HL-60 (cell line): Measurements from ENCODE around the gene ISL2.

Experiments used
- GABPA ChIP-seq: IDR thresholded peaks from 2 replicates; pipeline ENCODE4 v1.6.1; 2012; ENCODE audit warnings: low read depth
- POLR2AphosphoS5 ChIP-seq: IDR thresholded peaks from 2 replicates; pipeline ENCODE4 v1.6.1; 2012; ENCODE audit warnings: low read depth
- SPI1 ChIP-seq: IDR thresholded peaks from 2 replicates; pipeline ENCODE4 v1.6.1; 2012; ENCODE audit warnings: low read depth, mild to moderate bottlenecking, borderline replicate concordance
- TF ChIP-seq, protein P1 (sequence below): IDR thresholded peaks from one replicate; pipeline ENCODE4 v1.5.1; 2011; ENCODE audit warnings: low read length, control low read depth, inconsistent platforms; ENCODE audit not compliant: insufficient read depth
- TF ChIP-seq, protein P2 (sequence below): IDR thresholded peaks from 2 replicates; pipeline ENCODE4 v1.6.1; 2012; ENCODE audit warnings: low read depth; ENCODE audit not compliant: insufficient replicate concordance

- TF ChIP-seq, protein P1, sequence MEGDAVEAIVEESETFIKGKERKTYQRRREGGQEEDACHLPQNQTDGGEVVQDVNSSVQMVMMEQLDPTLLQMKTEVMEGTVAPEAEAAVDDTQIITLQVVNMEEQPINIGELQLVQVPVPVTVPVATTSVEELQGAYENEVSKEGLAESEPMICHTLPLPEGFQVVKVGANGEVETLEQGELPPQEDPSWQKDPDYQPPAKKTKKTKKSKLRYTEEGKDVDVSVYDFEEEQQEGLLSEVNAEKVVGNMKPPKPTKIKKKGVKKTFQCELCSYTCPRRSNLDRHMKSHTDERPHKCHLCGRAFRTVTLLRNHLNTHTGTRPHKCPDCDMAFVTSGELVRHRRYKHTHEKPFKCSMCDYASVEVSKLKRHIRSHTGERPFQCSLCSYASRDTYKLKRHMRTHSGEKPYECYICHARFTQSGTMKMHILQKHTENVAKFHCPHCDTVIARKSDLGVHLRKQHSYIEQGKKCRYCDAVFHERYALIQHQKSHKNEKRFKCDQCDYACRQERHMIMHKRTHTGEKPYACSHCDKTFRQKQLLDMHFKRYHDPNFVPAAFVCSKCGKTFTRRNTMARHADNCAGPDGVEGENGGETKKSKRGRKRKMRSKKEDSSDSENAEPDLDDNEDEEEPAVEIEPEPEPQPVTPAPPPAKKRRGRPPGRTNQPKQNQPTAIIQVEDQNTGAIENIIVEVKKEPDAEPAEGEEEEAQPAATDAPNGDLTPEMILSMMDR, result no peak
- TF ChIP-seq POLR2AphosphoS5, result no peak
- TF ChIP-seq, protein P2, sequence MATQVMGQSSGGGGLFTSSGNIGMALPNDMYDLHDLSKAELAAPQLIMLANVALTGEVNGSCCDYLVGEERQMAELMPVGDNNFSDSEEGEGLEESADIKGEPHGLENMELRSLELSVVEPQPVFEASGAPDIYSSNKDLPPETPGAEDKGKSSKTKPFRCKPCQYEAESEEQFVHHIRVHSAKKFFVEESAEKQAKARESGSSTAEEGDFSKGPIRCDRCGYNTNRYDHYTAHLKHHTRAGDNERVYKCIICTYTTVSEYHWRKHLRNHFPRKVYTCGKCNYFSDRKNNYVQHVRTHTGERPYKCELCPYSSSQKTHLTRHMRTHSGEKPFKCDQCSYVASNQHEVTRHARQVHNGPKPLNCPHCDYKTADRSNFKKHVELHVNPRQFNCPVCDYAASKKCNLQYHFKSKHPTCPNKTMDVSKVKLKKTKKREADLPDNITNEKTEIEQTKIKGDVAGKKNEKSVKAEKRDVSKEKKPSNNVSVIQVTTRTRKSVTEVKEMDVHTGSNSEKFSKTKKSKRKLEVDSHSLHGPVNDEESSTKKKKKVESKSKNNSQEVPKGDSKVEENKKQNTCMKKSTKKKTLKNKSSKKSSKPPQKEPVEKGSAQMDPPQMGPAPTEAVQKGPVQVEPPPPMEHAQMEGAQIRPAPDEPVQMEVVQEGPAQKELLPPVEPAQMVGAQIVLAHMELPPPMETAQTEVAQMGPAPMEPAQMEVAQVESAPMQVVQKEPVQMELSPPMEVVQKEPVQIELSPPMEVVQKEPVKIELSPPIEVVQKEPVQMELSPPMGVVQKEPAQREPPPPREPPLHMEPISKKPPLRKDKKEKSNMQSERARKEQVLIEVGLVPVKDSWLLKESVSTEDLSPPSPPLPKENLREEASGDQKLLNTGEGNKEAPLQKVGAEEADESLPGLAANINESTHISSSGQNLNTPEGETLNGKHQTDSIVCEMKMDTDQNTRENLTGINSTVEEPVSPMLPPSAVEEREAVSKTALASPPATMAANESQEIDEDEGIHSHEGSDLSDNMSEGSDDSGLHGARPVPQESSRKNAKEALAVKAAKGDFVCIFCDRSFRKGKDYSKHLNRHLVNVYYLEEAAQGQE, result no peak
- TF ChIP-seq GABPA, result no peak
- TF ChIP-seq SPI1, result no peak
Measured at GRCh38 chr15:76327191-76328105, 9.1 kb upstream of the ISL2 start.
